Prostate gland (tissue), 2 donors: ENCODE results near the gene AFMID. TPM values are rescaled to one million over a fixed set of nuclear protein-coding genes. Genes with fewer than 3 reads are reported as not detected.
A peak's percentile ranks its signal among the peaks of the same experiment; 100 is the strongest.

Source experiments
- DNase-seq: peaks from one replicate; pipeline ENCODE4 v3.0.0-alpha.2; 2019; ENCODE audit warnings: low spot score
- H3K27ac ChIP-seq, 2 donors: fragments of 200-600 bp; sonication (generic); 2 replicates each; pipeline ENCODE4 v1.5.1; 2017 to 2019
- H3K27me3 ChIP-seq: fragments of 200-600 bp; sonication (generic); replicated peaks from 2 replicates; pipeline ENCODE4 v1.5.1; 2019; ENCODE audit not compliant: insufficient read depth
- H3K36me3 ChIP-seq, 2 donors: fragments of 200-600 bp; sonication (generic); 1 replicate in 1 of 2; 2 replicates in 1 of 2; pipeline versions ENCODE4 v1.5.1 to v1.8.1; 2017 to 2019
- H3K4me1 ChIP-seq: fragments of 200-600 bp; sonication (generic); replicated peaks from 2 replicates; pipeline ENCODE4 v1.5.1; 2019
- H3K4me3 ChIP-seq, 2 donors: fragments of 200-600 bp; sonication (generic); 2 replicates each; pipeline ENCODE4 v1.5.1; 2017 to 2019
- H3K9me3 ChIP-seq: fragments of 200-600 bp; sonication (generic); 2 replicates; pipeline ENCODE4 v1.5.1; 2017
- POLR2A ChIP-seq: fragments of 450-650 bp; IDR thresholded peaks from one replicate; pipeline ENCODE4 v1.6.1; 2016; ENCODE audit warnings: antibody characterized with exemption, mild to moderate bottlenecking
- POLR2AphosphoS5 ChIP-seq: sonication (generic); formaldehyde crosslinking; IDR thresholded peaks from one replicate; pipeline ENCODE4 v1.6.1; 2017; ENCODE audit warnings: antibody characterized with exemption
- WGBS: methylation state at CpG from one replicate; pipeline ENCODE4 v1.1.5; 2018; 5-methylcytosine and 5-hydroxymethylcytosine counted together
- intact Hi-C: fragments of 100-400 bp; cut with DNase I; formaldehyde crosslinking; loops from one replicate; pipeline ENCODE4 v1.14.2; 2022
- total RNA-seq, 2 donors: library from RNA; depleted of rRNA; stranded (reverse); fragments of >200 nt; gene quantifications; one replicate each; pipeline ENCODE4 v1.1.0, GENCODE V29; 2016
- TF ChIP-seq, protein P1 (sequence below), 4 experiments: fragments of 200-600 bp in 2 of 4; fragments of 450-650 bp in 2 of 4; sonication (generic) in 2 of 4; IDR thresholded peaks; 1 replicate in 3 of 4; 2 replicates in 1 of 4; pipeline ENCODE4 v1.5.1; 2016 to 2019; ENCODE audit warnings: antibody characterized with exemption in 4 of 4, mild to moderate bottlenecking in 2 of 4, moderate library complexity in 2 of 4

AFMID gene
- total RNA-seq, 2 donors from 2014 or later: 116 to 122 TPM

DNA sequence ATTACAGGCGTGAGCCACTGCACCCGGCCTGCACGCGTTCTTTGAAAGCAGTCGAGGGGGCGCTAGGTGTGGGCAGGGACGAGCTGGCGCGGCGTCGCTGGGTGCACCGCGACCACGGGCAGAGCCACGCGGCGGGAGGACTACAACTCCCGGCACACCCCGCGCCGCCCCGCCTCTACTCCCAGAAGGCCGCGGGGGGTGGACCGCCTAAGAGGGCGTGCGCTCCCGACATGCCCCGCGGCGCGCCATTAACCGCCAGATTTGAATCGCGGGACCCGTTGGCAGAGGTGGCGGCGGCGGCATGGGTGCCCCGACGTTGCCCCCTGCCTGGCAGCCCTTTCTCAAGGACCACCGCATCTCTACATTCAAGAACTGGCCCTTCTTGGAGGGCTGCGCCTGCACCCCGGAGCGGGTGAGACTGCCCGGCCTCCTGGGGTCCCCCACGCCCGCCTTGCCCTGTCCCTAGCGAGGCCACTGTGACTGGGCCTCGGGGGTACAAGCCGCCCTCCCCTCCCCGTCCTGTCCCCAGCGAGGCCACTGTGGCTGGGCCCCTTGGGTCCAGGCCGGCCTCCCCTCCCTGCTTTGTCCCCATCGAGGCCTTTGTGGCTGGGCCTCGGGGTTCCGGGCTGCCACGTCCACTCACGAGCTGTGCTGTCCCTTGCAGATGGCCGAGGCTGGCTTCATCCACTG lies 27.0 kb downstream of the AFMID start, which contains the start of gene BIRC5:
Gene BIRC5, plus strand, starts transcription at position 238 of the 690 bp plus-strand sequence. Its CDS starts 64 bp downstream, at position 302.
- Histone ChIP-seq H3K27me3 (no peaks in the 10 kb centered on the region), H3K4me3 (peak within 1 kb of the TSS; percentile 16 to 32), H3K9me3 (no peaks in the 10 kb centered on the region), H3K4me1 (no peaks in the 10 kb centered on the region), H3K27ac (no peak within 1 kb of the TSS), H3K36me3 (no peaks in the 10 kb centered on the region)
- WGBS: 2% methylated on average over 60 of the region's 60 CpGs
- intact Hi-C loops: no loop called here
- DNase-seq: peak; percentile 82
- TF ChIP-seq POLR2A (peak; percentile 30), POLR2AphosphoS5 (peak; percentile 95)
- TF ChIP-seq, protein P1, sequence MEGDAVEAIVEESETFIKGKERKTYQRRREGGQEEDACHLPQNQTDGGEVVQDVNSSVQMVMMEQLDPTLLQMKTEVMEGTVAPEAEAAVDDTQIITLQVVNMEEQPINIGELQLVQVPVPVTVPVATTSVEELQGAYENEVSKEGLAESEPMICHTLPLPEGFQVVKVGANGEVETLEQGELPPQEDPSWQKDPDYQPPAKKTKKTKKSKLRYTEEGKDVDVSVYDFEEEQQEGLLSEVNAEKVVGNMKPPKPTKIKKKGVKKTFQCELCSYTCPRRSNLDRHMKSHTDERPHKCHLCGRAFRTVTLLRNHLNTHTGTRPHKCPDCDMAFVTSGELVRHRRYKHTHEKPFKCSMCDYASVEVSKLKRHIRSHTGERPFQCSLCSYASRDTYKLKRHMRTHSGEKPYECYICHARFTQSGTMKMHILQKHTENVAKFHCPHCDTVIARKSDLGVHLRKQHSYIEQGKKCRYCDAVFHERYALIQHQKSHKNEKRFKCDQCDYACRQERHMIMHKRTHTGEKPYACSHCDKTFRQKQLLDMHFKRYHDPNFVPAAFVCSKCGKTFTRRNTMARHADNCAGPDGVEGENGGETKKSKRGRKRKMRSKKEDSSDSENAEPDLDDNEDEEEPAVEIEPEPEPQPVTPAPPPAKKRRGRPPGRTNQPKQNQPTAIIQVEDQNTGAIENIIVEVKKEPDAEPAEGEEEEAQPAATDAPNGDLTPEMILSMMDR (IDR thresholded peaks at IDR 0.05): no peak

DNA sequence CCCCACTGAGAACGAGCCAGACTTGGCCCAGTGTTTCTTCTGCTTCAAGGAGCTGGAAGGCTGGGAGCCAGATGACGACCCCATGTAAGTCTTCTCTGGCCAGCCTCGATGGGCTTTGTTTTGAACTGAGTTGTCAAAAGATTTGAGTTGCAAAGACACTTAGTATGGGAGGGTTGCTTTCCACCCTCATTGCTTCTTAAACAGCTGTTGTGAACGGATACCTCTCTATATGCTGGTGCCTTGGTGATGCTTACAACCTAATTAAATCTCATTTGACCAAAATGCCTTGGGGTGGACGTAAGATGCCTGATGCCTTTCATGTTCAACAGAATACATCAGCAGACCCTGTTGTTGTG lies 27.5 kb downstream of the AFMID start:
- no peak overlapping the region for H3K4me3 ChIP-seq
- intact Hi-C loops: no loop called here
- no peaks in the 10 kb centered on the region for H3K27me3 ChIP-seq
- no peaks in the 10 kb centered on the region for H3K4me1 ChIP-seq
- WGBS: 10% methylated on average over 5 of the region's 5 CpGs
- DNase-seq: no peak
- no peaks in the 10 kb centered on the region for H3K9me3 ChIP-seq
- TF ChIP-seq POLR2A (no peak), POLR2AphosphoS5 (no peak)
- TF ChIP-seq, protein P1 (IDR thresholded peaks at IDR 0.05): no peak
- no peaks in the 10 kb centered on the region for H3K36me3 ChIP-seq
- no peak overlapping the region for H3K27ac ChIP-seq

DNA sequence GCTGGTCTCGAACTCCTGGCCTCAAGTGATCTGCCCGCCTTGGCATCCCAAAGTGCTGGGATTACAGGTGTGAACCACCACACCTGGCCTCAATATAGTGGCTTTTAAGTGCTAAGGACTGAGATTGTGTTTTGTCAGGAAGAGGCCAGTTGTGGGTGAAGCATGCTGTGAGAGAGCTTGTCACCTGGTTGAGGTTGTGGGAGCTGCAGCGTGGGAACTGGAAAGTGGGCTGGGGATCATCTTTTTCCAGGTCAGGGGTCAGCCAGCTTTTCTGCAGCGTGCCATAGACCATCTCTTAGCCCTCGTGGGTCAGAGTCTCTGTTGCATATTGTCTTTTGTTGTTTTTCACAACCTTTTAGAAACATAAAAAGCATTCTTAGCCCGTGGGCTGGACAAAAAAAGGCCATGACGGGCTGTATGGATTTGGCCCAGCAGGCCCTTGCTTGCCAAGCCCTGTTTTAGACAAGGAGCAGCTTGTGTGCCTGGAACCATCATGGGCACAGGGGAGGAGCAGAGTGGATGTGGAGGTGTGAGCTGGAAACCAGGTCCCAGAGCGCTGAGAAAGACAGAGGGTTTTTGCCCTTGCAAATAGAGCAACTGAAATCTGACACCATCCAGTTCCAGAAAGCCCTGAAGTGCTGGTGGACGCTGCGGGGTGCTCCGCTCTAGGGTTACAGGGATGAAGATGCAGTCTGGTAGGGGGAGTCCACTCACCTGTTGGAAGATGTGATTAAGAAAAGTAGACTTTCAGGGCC lies 32.4 kb downstream of the AFMID start:
- TF ChIP-seq POLR2AphosphoS5 (no peak), POLR2A (no peak)
- TF ChIP-seq, protein P1 (IDR thresholded peaks at IDR 0.05): no peak
- Histone ChIP-seq H3K9me3 (no peaks in the 10 kb centered on the region), H3K27me3 (no peaks in the 10 kb centered on the region), H3K4me3 (no peak overlapping the region), H3K36me3 (no peaks in the 10 kb centered on the region), H3K27ac (no peak overlapping the region), H3K4me1 (no peaks in the 10 kb centered on the region)
- WGBS: 51% methylated on average over 11 of the region's 11 CpGs
- intact Hi-C loops: no loop called here
- DNase-seq: no peak

DNA sequence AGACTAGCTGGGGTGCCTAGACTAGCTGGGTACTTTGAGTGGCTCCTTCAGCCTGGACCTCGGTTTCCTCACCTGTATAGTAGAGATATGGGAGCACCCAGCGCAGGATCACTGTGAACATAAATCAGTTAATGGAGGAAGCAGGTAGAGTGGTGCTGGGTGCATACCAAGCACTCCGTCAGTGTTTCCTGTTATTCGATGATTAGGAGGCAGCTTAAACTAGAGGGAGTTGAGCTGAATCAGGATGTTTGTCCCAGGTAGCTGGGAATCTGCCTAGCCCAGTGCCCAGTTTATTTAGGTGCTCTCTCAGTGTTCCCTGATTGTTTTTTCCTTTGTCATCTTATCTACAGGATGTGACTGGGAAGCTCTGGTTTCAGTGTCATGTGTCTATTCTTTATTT lies 35.9 kb downstream of the AFMID start:
- Histone ChIP-seq H3K4me3 (no peak overlapping the region), H3K9me3 (no peaks in the 10 kb centered on the region), H3K27ac (no peak overlapping the region), H3K36me3 (no peaks in the 10 kb centered on the region), H3K27me3 (no peaks in the 10 kb centered on the region), H3K4me1 (no peaks in the 10 kb centered on the region)
- TF ChIP-seq POLR2AphosphoS5 (no peak), POLR2A (no peak)
- TF ChIP-seq, protein P1 (IDR thresholded peaks at IDR 0.05): no peak
- DNase-seq: no peak
- WGBS: 85% methylated on average over 4 of the region's 4 CpGs
- intact Hi-C loops: no loop called here
